Parathyroid adenoma (tissue), 2 donors: Measurements from ENCODE around the gene CDH4.

Source experiments
- H2AFZ ChIP-seq: fragments of 300-600 bp; sonication (generic); one replicate; pipeline ENCODE4 v1.7.0; 2017; ENCODE audit warnings: antibody characterized with exemption, mild to moderate bottlenecking
- H3K27ac ChIP-seq: fragments of 300-600 bp; sonication (generic); one replicate; pipeline ENCODE4 v1.7.0; 2017
- H3K27me3 ChIP-seq: fragments of 300-600 bp; sonication (generic); one replicate; pipeline ENCODE4 v1.7.0; 2017; ENCODE audit warnings: low read length; ENCODE audit not compliant: control insufficient read depth, insufficient read depth
- H3K36me3 ChIP-seq: fragments of 300-600 bp; sonication (generic); one replicate; pipeline ENCODE4 v1.7.0; 2017; ENCODE audit warnings: low read length; ENCODE audit not compliant: control insufficient read depth, insufficient read depth
- H3K4me1 ChIP-seq: fragments of 300-600 bp; sonication (generic); one replicate; pipeline ENCODE4 v1.7.0; 2017; ENCODE audit warnings: control low read depth
- H3K4me2 ChIP-seq: fragments of 300-600 bp; sonication (generic); one replicate; pipeline ENCODE4 v1.7.0; 2017; ENCODE audit warnings: low read length
- H3K4me3 ChIP-seq: fragments of 300-600 bp; sonication (generic); one replicate; pipeline ENCODE4 v1.7.0; 2017; ENCODE audit warnings: low read depth, low read length
- H3K79me2 ChIP-seq: fragments of 300-600 bp; sonication (generic); one replicate; pipeline ENCODE4 v1.7.0; 2017; ENCODE audit warnings: control low read depth
- H3K9ac ChIP-seq: fragments of 300-600 bp; sonication (generic); one replicate; pipeline ENCODE4 v1.7.0; 2017; ENCODE audit warnings: mild to moderate bottlenecking
- H3K9me3 ChIP-seq: fragments of 300-600 bp; sonication (generic); one replicate; pipeline ENCODE4 v1.7.0; 2017; ENCODE audit warnings: low read length; ENCODE audit not compliant: control insufficient read depth
- TF ChIP-seq, protein P1 (sequence below): fragments of 300-600 bp; sonication (generic); IDR thresholded peaks from one replicate; pipeline ENCODE4 v1.7.0; 2017; ENCODE audit warnings: antibody characterized with exemption, mild to moderate bottlenecking
- donor health status: primary hyperparathyroidism.

CDH4 gene

DNA sequence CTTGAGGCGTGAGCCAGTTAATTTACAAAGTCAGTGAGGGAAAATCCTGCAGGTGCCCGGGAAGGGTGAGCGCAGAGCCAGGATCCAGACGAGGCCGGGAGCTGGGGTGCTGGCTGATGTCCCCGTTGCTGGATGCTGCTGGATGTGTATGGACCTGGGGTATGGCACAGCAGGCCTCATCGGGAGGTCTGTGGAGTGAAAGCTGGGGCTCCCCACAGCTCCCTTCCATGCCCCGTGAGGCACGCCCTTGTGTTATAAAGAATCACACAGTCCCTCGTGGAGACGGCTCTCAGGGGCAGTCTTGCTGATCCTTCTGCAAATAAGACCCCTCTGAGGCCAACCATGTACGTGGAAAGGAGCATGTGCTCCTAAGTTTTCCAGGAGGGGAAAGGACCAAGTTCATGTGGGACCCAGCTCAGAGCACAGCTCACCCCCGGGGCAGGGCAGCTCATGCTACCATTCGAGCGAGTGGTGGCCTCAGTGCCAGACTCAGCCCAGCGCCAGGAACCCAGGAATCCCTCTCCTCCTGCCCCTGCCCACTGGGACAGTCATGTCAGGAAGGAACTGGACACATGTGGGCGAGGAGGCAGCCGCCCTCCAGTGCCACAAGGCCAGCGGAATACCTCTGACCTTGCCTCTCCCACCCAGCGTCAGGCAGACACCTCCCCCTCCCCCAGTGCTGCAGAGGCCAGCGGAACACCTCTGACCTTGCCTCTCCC lies 97.5 kb downstream of the CDH4 start:
- H3K9ac ChIP-seq = no peak overlapping the region
- H2AFZ ChIP-seq = no peak overlapping the region
- H3K79me2 ChIP-seq = no peaks in the 10 kb centered on the region
- H3K36me3 ChIP-seq = no peaks in the 10 kb centered on the region
- H3K4me1 ChIP-seq = no peaks in the 10 kb centered on the region
- H3K4me2 ChIP-seq = no peak overlapping the region
- TF ChIP-seq, protein P1, sequence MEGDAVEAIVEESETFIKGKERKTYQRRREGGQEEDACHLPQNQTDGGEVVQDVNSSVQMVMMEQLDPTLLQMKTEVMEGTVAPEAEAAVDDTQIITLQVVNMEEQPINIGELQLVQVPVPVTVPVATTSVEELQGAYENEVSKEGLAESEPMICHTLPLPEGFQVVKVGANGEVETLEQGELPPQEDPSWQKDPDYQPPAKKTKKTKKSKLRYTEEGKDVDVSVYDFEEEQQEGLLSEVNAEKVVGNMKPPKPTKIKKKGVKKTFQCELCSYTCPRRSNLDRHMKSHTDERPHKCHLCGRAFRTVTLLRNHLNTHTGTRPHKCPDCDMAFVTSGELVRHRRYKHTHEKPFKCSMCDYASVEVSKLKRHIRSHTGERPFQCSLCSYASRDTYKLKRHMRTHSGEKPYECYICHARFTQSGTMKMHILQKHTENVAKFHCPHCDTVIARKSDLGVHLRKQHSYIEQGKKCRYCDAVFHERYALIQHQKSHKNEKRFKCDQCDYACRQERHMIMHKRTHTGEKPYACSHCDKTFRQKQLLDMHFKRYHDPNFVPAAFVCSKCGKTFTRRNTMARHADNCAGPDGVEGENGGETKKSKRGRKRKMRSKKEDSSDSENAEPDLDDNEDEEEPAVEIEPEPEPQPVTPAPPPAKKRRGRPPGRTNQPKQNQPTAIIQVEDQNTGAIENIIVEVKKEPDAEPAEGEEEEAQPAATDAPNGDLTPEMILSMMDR = no peak
- H3K9me3 ChIP-seq = no peaks in the 10 kb centered on the region
- no peak overlapping the region for H3K4me3 ChIP-seq
- H3K27ac ChIP-seq = no peak overlapping the region
- H3K27me3 ChIP-seq = no peaks in the 10 kb centered on the region

DNA sequence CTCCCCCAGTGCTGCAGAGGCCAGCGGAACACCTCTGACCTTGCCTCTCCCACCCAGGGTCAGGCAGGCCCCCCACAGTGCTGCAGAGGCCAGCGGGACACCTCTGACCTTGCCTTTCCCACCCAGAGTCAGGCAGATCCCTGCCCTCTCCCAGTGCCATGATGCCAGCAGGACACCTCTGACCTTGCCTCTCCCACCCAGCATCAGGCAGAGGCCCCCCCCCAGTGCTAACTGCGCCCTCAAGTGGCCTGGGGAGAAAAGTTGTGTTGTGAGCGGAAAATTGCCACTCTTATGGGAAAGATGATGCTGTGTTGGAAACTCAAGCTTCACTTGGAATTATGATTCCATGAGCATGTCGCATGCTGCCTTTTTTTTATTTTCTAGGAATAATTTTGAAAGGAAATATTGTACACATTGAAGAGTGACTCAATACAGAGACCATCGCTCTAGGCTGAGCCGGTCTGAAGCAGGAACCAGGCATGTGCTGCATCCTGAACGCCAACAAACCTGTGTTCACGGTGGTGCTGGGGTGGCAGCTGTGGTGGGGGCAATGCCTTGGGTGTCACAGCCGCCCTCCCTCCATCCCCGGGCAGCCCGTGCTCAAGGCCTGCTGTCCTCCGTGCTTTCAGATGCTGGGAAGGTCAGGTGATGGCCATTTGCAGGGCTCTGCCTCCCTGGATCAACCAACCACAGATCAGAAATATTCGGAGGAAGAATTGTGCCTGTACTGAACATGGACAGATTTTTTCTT lies 98.6 kb downstream of the CDH4 start:
- Histone ChIP-seq H2AFZ (no peak overlapping the region), H3K4me1 (no peaks in the 10 kb centered on the region), H3K36me3 (no peaks in the 10 kb centered on the region), H3K27ac (no peak overlapping the region), H3K79me2 (no peaks in the 10 kb centered on the region), H3K9ac (no peak overlapping the region), H3K4me2 (no peak overlapping the region), H3K4me3 (no peak overlapping the region), H3K9me3 (no peaks in the 10 kb centered on the region), H3K27me3 (no peaks in the 10 kb centered on the region)
- TF ChIP-seq, protein P1 = no peak

DNA sequence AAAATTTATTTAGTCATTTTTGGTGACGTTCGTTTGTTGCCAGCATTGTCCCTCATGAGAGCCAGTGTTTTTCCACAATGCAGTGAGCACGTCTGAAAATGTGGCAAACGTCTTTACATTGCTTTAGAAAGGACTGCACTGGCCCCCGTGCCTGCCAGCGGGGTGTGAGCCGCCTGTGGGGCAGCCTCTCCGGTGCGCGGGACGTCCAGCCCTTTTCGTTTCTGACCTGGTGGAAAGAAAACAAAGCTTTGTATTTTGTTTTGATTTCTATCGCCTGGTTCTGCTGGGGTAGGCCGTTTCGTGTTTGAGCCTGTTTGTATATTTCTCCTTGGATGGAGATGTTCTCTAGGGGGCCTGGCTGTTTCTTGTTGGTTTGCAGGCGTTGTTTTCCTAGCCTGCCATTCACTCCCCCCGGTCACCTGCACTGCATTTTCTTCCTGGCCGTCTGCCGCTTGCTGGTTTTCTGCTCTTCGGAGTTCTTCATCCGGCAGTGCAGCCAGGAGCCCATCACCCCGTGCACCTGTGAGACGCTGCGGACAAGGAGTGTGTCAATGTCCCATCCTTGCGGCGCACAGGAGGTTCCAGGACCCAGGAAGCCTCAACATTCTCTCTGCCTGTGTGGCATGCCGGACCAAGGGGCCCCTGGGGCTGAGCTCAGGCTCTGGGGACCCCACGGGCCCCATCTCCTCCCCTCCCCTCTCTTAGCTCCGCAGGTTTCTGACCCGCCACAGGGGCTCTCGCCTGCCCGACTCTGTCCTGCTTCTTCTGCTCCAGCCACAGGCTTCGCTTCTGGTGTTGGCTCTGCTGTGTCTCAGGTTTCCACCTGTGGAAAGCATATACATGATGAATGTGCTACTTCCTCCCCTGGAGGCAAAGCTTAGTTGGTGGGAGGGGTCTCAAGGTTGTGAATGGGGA lies 100.5 kb downstream of the CDH4 start:
- H3K27ac ChIP-seq = no peak overlapping the region
- H3K9me3 ChIP-seq = no peaks in the 10 kb centered on the region
- H3K4me3 ChIP-seq = no peak overlapping the region
- no peaks in the 10 kb centered on the region for H3K36me3 ChIP-seq
- H3K9ac ChIP-seq = no peak overlapping the region
- no peaks in the 10 kb centered on the region for H3K27me3 ChIP-seq
- TF ChIP-seq, protein P1 = no peak
- H3K4me2 ChIP-seq = no peak overlapping the region
- no peak overlapping the region for H2AFZ ChIP-seq
- H3K79me2 ChIP-seq = no peaks in the 10 kb centered on the region
- H3K4me1 ChIP-seq = no peaks in the 10 kb centered on the region

DNA sequence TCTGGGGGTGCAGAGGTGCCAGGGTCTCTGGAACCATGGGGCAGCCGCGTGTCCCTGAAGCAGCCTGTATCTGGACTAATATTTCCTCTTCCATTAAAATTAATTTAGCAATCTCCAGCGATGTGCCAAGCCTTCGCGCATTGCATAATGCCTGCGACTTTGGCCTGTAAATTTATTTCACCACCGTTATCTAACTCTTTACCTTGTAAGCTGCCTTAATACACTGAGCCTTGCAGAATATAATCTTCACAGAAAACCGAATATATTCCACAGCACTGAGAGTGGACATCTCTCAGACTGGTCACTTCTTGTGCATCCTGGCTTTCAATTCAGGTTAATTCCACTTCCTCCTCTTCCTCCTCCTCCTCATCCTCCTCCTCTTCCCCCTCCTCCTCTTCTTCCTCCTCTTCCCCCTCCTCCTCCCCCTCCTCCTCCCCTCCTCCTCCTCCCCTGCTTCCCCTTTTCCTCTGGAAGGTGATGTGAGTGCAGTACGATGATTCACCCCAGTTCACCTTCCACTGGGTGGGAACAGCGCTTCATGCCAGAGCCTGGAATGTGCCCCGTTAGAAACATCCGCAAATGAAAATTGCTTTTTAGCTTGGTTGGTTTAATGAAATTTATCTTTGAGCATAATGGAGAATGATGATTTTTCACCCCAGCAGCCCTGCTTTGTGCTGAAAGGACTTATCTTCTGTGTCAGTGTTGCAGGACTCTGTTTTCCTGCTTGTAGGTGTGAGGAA lies 101.4 kb downstream of the CDH4 start:
- Histone ChIP-seq H2AFZ (no peak overlapping the region), H3K27ac (no peak overlapping the region), H3K4me1 (no peaks in the 10 kb centered on the region), H3K79me2 (no peaks in the 10 kb centered on the region), H3K4me2 (no peak overlapping the region), H3K27me3 (no peaks in the 10 kb centered on the region), H3K4me3 (no peak overlapping the region), H3K9me3 (no peaks in the 10 kb centered on the region), H3K36me3 (no peaks in the 10 kb centered on the region), H3K9ac (no peak overlapping the region)
- TF ChIP-seq, protein P1 = no peak
